Prostate gland (tissue), 2 donors: ENCODE results near the gene COL23A1.

ENCODE experiments used
- POLR2A ChIP-seq: fragments of 450-650 bp; IDR thresholded peaks from one replicate; pipeline ENCODE4 v1.6.1; 2016; ENCODE audit warnings: antibody characterized with exemption, mild to moderate bottlenecking
- POLR2AphosphoS5 ChIP-seq: sonication (generic); formaldehyde crosslinking; IDR thresholded peaks from one replicate; pipeline ENCODE4 v1.6.1; 2017; ENCODE audit warnings: antibody characterized with exemption
- TF ChIP-seq, protein P1 (sequence below), 4 experiments: fragments of 200-600 bp in 2 of 4; fragments of 450-650 bp in 2 of 4; sonication (generic) in 2 of 4; IDR thresholded peaks; 1 replicate in 3 of 4; 2 replicates in 1 of 4; pipeline ENCODE4 v1.5.1; 2016 to 2019; ENCODE audit warnings: antibody characterized with exemption in 4 of 4, mild to moderate bottlenecking in 2 of 4, moderate library complexity in 2 of 4

DNA sequence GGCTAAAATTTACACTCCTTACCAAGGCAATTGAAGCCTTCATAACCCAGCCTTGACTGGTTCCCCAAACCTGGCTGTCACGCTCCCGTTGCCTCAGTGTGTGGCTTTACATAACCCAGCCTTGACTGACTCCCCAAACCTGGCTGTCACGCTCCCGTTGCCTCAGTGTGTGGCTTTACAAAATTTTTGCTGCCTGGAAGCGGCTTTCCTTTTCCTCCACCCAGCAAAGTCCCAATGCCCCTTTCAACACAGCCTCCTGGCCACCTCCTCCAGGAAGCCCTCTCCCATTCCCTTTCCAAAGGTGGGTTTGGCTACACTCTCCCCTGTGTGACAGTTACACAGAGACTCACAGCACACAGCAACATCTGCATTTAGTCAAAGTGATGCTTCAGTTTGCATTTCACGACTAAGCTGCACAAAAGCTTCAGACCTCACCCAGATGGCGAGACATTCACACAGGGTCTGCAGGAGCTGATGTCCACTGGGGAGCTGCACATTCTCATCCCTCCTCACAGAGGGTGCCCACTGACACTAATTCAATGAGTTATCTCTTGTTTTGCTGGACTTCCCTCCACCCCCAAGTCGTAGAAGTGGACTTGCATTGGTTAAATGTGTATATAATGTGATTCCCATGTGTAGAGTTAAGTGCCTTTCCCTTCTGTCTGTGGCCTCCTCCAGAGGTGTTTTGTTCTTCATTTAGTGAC, 201.0 kb downstream of the COL23A1 start:
- TF ChIP-seq POLR2A (no peak), POLR2AphosphoS5 (no peak)
- TF ChIP-seq, protein P1, sequence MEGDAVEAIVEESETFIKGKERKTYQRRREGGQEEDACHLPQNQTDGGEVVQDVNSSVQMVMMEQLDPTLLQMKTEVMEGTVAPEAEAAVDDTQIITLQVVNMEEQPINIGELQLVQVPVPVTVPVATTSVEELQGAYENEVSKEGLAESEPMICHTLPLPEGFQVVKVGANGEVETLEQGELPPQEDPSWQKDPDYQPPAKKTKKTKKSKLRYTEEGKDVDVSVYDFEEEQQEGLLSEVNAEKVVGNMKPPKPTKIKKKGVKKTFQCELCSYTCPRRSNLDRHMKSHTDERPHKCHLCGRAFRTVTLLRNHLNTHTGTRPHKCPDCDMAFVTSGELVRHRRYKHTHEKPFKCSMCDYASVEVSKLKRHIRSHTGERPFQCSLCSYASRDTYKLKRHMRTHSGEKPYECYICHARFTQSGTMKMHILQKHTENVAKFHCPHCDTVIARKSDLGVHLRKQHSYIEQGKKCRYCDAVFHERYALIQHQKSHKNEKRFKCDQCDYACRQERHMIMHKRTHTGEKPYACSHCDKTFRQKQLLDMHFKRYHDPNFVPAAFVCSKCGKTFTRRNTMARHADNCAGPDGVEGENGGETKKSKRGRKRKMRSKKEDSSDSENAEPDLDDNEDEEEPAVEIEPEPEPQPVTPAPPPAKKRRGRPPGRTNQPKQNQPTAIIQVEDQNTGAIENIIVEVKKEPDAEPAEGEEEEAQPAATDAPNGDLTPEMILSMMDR (IDR thresholded peaks at IDR 0.05): no peak
